ENCODE results near the gene SCN2B. TPM values are rescaled to one million over a fixed set of nuclear protein-coding genes. Genes with fewer than 3 reads are reported as not detected.

SCN2B gene
- total and polyA plus RNA-seq, 10 donors, result 0.02 to 0.15 (median 0.04) TPM; not detected in 4

DNA sequence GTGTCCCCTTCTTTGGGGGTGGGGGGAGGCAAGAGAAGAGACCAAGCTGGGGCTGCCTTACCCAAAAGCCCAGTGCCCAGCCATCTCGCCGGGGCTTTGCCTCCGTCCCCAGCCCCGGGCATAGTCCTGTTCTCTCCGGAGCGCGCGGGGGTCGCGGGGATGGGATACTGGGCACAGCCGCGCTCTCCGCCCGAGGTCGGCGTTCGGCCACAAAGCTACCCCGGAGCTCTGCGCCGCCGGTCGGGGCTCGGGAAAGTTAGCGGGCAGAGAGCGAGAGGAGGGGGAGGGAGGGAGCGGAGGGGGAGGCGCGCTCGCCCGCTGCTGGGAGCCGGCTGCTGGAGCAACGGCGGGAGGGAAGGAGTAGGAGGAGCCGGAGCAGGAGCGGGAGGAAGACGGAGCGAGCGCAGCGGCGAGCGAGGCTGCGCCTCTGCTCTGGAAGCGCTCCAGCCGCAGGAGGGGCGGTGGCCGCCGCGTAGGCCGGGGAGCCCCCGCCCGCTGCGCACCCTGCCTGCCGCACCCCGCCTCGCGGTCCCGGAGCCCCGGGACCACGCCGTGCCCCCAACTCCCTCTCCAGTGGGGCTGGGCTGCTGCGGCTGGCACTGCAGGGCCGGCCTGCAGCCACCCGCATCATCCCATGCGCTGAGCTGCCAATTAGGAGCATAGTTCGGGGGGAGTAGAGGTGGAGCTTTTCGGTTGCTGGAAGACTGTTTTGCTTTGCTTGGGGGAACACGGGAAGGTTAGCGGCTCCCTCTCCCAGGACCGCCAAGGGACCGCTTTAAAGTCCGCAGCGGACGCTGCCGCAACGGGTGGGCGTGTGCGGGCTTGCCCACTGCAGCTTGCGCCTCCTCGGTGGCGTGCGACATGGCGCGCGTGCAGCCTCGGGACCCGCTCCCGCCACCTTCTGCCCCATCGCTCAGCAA lies 23.6 kb downstream of the SCN2B start, which contains the start of gene SCN4B:
TSS of gene SCN4B (minus strand) at position 272 of the 920 bp plus-strand sequence. CDS start at position 122, 150 bp downstream.
- peak within 1 kb of the TSS; percentile 18 to 69 (median 42) for H3K4me3 ChIP-seq
- intact Hi-C loops (cut with DNase I; ENCODE audit: low total_unique reads), result no loop called here
- no peaks in the 10 kb centered on the region for H3K36me3 ChIP-seq
- TF ChIP-seq POLR2AphosphoS5 (IDR thresholded peaks at IDR 0.05), result peak in 1 of 3 donors; percentile 23
- TF ChIP-seq POLR2A (IDR thresholded peaks at IDR 0.05), result no peak
- no peak within 1 kb of the TSS for H3K27ac ChIP-seq
- WGBS, 5 donors, result 1 to 5% (median 1%) methylated on average over 51 to 88 of the region's 88 CpGs
- DNase-seq, result no peak
- H3K27me3 ChIP-seq (replicated peaks in 1 of 7), result peaks cover 4 to 93% (median 62%) of the 10 kb centered on the region in 7 donors
- no peaks in the 10 kb centered on the region for H3K9me3 ChIP-seq
- peaks cover 5 to 26% (median 14%) of the 10 kb centered on the region in 6 donors for H3K4me1 ChIP-seq

DNA sequence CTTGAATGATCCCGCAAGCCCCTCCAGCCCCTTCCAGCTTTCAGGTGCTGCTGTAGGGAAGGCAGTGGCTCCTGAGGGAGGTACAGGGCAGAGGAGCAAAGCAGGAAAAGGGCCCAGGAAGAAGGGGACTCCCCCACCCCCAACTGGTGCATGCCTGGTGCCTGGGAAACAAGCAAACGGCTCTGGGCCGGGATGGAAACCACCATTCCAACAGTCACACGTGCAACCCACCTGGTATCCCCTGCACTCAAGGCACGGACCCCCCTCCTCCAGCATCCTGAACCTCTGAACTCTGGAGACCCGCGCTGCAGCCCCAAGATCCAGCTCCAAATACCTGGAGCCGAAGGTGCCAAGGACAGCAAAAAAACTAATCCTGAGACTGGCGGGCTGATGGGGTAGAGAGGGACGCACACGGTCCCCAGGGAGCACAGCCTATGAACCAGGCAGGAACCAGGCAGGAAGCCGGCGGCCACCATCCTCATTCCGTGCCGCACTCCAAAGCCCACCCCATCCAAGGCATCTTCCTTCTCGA lies 24.4 kb downstream of the SCN2B start:
- TF ChIP-seq, protein P1, sequence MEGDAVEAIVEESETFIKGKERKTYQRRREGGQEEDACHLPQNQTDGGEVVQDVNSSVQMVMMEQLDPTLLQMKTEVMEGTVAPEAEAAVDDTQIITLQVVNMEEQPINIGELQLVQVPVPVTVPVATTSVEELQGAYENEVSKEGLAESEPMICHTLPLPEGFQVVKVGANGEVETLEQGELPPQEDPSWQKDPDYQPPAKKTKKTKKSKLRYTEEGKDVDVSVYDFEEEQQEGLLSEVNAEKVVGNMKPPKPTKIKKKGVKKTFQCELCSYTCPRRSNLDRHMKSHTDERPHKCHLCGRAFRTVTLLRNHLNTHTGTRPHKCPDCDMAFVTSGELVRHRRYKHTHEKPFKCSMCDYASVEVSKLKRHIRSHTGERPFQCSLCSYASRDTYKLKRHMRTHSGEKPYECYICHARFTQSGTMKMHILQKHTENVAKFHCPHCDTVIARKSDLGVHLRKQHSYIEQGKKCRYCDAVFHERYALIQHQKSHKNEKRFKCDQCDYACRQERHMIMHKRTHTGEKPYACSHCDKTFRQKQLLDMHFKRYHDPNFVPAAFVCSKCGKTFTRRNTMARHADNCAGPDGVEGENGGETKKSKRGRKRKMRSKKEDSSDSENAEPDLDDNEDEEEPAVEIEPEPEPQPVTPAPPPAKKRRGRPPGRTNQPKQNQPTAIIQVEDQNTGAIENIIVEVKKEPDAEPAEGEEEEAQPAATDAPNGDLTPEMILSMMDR (IDR thresholded peaks at IDR 0.05 in 8 of 11, conservative IDR thresholded peaks at IDR 0.05 in 3 of 11), result no peak
- TF ChIP-seq POLR2A (IDR thresholded peaks at IDR 0.05) (no peak), POLR2AphosphoS5 (IDR thresholded peaks at IDR 0.05) (no peak)
- Histone ChIP-seq H3K9me3 (no peaks in the 10 kb centered on the region), H3K27ac (no peak overlapping the region), H3K4me3 (peak overlapping the region in 6 of 8 donors; percentile 38 to 69 (median 44)), H3K27me3 (replicated peaks in 1 of 7) (peaks cover 4 to 86% (median 57%) of the 10 kb centered on the region in 7 donors), H3K4me1 (peaks cover 5 to 26% (median 14%) of the 10 kb centered on the region in 6 donors), H3K36me3 (no peaks in the 10 kb centered on the region)
- no peak for DNase-seq
- WGBS, 5 donors, result 34 to 40% (median 36%) methylated on average over 12 to 16 of the region's 16 CpGs
- intact Hi-C loops (cut with DNase I; ENCODE audit: low total_unique reads), result no loop called here

DNA sequence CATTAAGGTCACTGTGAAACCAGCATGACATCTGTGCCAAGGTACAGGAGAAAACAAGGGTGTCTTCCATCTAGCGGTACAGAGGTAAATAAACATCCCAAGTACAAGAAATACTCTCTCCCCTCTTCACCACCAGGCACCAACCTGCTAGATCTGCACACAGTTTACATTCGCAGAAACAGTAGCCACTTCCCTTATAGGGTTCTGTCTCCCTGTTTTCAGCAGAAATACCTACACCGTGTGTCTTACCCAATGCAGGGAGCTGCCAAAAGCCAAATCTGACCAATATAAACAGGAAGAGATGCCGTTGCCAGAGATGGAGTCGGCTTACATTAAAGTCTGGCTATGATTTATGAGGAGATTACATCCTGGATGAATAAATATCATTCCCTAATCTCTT lies 25.0 kb downstream of the SCN2B start:
- TF ChIP-seq, protein P1 (IDR thresholded peaks at IDR 0.05 in 8 of 11, conservative IDR thresholded peaks at IDR 0.05 in 3 of 11), result no peak
- TF ChIP-seq POLR2AphosphoS5 (IDR thresholded peaks at IDR 0.05) (no peak), POLR2A (IDR thresholded peaks at IDR 0.05) (no peak)
- no peaks in the 10 kb centered on the region for H3K36me3 ChIP-seq
- intact Hi-C loops (cut with DNase I; ENCODE audit: low total_unique reads), result no loop called here
- peaks cover 5 to 21% (median 14%) of the 10 kb centered on the region in 6 donors for H3K4me1 ChIP-seq
- WGBS, 5 donors, result 47 to 62% (median 52%) methylated on average over 5 of the region's 5 CpGs
- peaks cover 4 to 84% (median 50%) of the 10 kb centered on the region in 7 donors for H3K27me3 ChIP-seq (replicated peaks in 1 of 7)
- H3K9me3 ChIP-seq, result no peaks in the 10 kb centered on the region
- no peak for DNase-seq
- no peak overlapping the region for H3K4me3 ChIP-seq
- no peak overlapping the region for H3K27ac ChIP-seq

DNA sequence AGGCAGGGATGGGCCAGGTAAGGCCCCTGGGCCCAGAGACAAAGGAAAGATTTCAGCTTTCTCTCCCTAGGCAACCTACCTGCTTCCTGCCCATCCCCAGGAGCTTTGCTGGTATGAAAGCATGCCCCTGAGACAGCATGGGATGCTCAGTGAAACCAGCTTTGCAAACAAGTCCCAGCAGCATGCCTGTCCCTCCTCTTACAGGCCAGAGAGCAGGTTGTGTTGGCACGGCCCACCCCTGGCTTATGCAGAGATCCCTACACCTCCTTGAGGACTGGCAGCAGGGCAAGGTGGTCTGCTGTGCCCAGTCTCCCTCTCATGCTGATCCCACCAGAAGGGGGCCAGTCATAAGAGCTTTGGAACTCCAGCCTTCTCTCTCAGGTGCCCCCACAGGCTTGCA lies 26.9 kb downstream of the SCN2B start:
- Histone ChIP-seq H3K27me3 (replicated peaks in 1 of 7) (peaks cover 4 to 84% (median 39%) of the 10 kb centered on the region in 7 donors), H3K4me1 (peaks cover 9 to 34% (median 23%) of the 10 kb centered on the region in 6 donors), H3K4me3 (no peak overlapping the region), H3K9me3 (no peaks in the 10 kb centered on the region), H3K36me3 (no peaks in the 10 kb centered on the region), H3K27ac (no peak overlapping the region)
- WGBS, 5 donors, result 84 to 100% (median 86%) methylated on average over 1 of the region's 1 CpG; no CpG with 5 or more reads in 1 of the 5 donors
- TF ChIP-seq, protein P1 (IDR thresholded peaks at IDR 0.05 in 8 of 11, conservative IDR thresholded peaks at IDR 0.05 in 3 of 11), result no peak
- no peak for TF ChIP-seq POLR2A (IDR thresholded peaks at IDR 0.05)
- DNase-seq, result no peak
- intact Hi-C loops (cut with DNase I; ENCODE audit: low total_unique reads), result no loop called here
